GM19238 (cell line): ENCODE measurements around the gene RGS11.
A peak's percentile ranks its signal among the peaks of the same experiment; 100 is the strongest.
"Not testable (repeated sequence)": the region's sequence is repeated elsewhere in the genome, so short reads cannot be mapped to it uniquely, and the experiment has no call there.

Experiments
- DNase-seq: peaks from one replicate; pipeline ENCODE4 v3.0.0; 2011; ENCODE audit warnings: low spot score; ENCODE audit not compliant: insufficient read length

Gene RGS11

GRCh38 chr16:264440-264951 is 11.2 kb downstream of the RGS11 start:
- DNase-seq = no peak

- no peak for DNase-seq
Observed at GRCh38 chr16:263944-264343, 11.8 kb downstream of the RGS11 start.

- DNase-seq = no peak
Observed at GRCh38 chr16:263182-263774, 12.5 kb downstream of the RGS11 start.

- no peak for DNase-seq
Observed at GRCh38 chr16:262121-262745, 13.5 kb downstream of the RGS11 start.

GRCh38 chr16:261031-261691 is 14.6 kb downstream of the RGS11 start:
- no peak for DNase-seq

- no peak for DNase-seq
Observed at GRCh38 chr16:260326-260725, 15.4 kb downstream of the RGS11 start.

- no peak for DNase-seq
Observed at GRCh38 chr16:259814-260253, 15.9 kb downstream of the RGS11 start.

GRCh38 chr16:259226-259625 is 16.5 kb downstream of the RGS11 start:
- DNase-seq = no peak

GRCh38 chr16:258091-258490 is 17.7 kb downstream of the RGS11 start:
- DNase-seq = not testable (repeated sequence)

GRCh38 chr16:255183-255582 is 20.6 kb downstream of the RGS11 start:
- no peak for DNase-seq

GRCh38 chr16:254461-254860 is 21.3 kb downstream of the RGS11 start:
- no peak for DNase-seq

- DNase-seq = no peak
Observed at GRCh38 chr16:253833-254232, 21.9 kb downstream of the RGS11 start.

- peak; percentile 57 for DNase-seq
Observed at GRCh38 chr16:252366-253337, 23.1 kb downstream of the RGS11 start.

GRCh38 chr16:249431-249830 is 26.3 kb downstream of the RGS11 start:
- DNase-seq = no peak

GRCh38 chr16:247027-247426 is 28.7 kb downstream of the RGS11 start:
- DNase-seq = no peak

GRCh38 chr16:245105-245504 is 30.6 kb downstream of the RGS11 start:
- DNase-seq = no peak

GRCh38 chr16:243348-243747 is 32.4 kb downstream of the RGS11 start:
- DNase-seq = no peak

GRCh38 chr16:242281-242680 is 33.5 kb downstream of the RGS11 start:
- no peak for DNase-seq

GRCh38 chr16:240559-240958 is 35.2 kb downstream of the RGS11 start:
- no peak for DNase-seq

GRCh38 chr16:239948-240277 is 35.8 kb downstream of the RGS11 start:
- DNase-seq = no peak

GRCh38 chr16:234468-235305 is 41.1 kb downstream of the RGS11 start, which contains the start of gene FAM234A:
Gene FAM234A, plus strand, starts transcription at chr16:234821. Its CDS starts 19,593 bp downstream, at chr16:254414.
- DNase-seq = peak; percentile 92
